Stimulated activated CD8-positive, alpha-beta memory T cell treated with anti-CD3 and anti-CD28 coated beads, Interleukin-7, amount 100 ng/mL, for 1 hour (primary cell): ENCODE measurements around the gene SCG5.

Experiments
- DNase-seq, 2 donors: peaks; one replicate each; pipeline ENCODE4 v3.0.0-alpha.2; 2020; ENCODE audit warnings: low read depth in 2 of 2

The SCG5 gene

GRCh38 chr15:32723171-32723948, 81.8 kb downstream of the SCG5 start:
- no peak for DNase-seq

- no peak for DNase-seq
These were observed 88.3 kb downstream of the SCG5 start for GRCh38 chr15:32729700-32730395.

GRCh38 chr15:32730677-32731654, 89.5 kb downstream of the SCG5 start:
- DNase-seq, result no peak

- no peak for DNase-seq
These were observed 91.2 kb downstream of the SCG5 start for GRCh38 chr15:32732574-32733157.

GRCh38 chr15:32733281-32733680, 91.8 kb downstream of the SCG5 start:
- no peak for DNase-seq

- DNase-seq, result no peak
These were observed 94.6 kb downstream of the SCG5 start for GRCh38 chr15:32735989-32736700.

- no peak for DNase-seq
These were observed 95.2 kb downstream of the SCG5 start for GRCh38 chr15:32736701-32737061.

- no peak for DNase-seq
These were observed 95.8 kb downstream of the SCG5 start for GRCh38 chr15:32737304-32737703.

GRCh38 chr15:32738666-32739065, 97.2 kb downstream of the SCG5 start:
- DNase-seq, result no peak

GRCh38 chr15:32739522-32740063, 98.1 kb downstream of the SCG5 start:
- no peak for DNase-seq

GRCh38 chr15:32743411-32744140, 102.1 kb downstream of the SCG5 start:
- DNase-seq, result no peak

- DNase-seq, result no peak
These were observed 104.8 kb downstream of the SCG5 start for GRCh38 chr15:32746116-32746857.
